ENCODE measurements around the gene EPHX1.
"Not testable (repeated sequence)": the region's sequence is repeated elsewhere in the genome, so short reads cannot be mapped to it uniquely, and the experiment has no call there.

Gene EPHX1

DNA sequence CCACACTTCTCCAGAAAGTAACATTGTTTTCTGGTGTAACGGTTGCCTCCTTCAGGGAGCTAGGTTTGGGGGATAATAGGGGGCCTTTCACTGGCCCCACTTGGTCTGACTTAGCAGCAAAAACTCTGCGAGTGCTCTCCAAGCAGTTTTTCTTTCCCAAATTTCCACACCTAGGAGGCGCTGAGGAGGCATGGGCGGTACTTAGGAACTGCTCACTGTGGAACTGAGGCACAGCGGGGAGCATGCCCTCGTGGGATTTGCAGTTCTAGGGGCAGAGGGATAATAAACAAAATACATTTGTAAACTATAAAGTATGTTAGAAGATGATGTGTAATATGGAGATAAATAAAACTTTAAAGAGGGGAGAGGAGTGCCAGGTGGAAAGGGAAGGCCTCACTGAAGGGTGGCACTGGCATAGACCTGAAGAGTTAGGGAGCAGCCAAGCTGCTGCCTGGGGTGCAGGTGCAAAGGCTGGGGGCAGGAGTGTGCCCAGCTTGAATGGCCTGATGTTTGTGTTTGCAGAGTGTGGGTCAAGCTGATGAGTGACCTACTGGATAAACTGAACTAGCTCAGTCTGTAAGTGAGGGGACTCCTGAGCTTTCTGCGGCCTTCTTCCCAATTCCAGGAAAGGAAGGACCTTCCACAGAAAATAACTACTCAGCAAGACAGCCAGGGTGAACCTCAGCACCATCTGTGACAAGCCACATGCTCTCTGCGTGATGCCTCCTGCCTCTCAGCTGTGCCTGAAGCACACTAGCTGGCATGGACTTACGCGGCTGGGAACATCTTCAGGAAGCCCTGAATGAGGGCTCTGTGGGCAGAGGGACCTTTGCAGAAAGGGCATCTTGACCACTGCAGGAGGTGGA lies 1.9 kb downstream of the EPHX1 start:
- TF ChIP-seq, protein P1, sequence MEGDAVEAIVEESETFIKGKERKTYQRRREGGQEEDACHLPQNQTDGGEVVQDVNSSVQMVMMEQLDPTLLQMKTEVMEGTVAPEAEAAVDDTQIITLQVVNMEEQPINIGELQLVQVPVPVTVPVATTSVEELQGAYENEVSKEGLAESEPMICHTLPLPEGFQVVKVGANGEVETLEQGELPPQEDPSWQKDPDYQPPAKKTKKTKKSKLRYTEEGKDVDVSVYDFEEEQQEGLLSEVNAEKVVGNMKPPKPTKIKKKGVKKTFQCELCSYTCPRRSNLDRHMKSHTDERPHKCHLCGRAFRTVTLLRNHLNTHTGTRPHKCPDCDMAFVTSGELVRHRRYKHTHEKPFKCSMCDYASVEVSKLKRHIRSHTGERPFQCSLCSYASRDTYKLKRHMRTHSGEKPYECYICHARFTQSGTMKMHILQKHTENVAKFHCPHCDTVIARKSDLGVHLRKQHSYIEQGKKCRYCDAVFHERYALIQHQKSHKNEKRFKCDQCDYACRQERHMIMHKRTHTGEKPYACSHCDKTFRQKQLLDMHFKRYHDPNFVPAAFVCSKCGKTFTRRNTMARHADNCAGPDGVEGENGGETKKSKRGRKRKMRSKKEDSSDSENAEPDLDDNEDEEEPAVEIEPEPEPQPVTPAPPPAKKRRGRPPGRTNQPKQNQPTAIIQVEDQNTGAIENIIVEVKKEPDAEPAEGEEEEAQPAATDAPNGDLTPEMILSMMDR (IDR thresholded peaks at IDR 0.05; ENCODE audit: low read depth, low read length), result peak; percentile 70
- no peak for DNase-seq (ENCODE audit: extremely low read depth, low read depth)

DNA sequence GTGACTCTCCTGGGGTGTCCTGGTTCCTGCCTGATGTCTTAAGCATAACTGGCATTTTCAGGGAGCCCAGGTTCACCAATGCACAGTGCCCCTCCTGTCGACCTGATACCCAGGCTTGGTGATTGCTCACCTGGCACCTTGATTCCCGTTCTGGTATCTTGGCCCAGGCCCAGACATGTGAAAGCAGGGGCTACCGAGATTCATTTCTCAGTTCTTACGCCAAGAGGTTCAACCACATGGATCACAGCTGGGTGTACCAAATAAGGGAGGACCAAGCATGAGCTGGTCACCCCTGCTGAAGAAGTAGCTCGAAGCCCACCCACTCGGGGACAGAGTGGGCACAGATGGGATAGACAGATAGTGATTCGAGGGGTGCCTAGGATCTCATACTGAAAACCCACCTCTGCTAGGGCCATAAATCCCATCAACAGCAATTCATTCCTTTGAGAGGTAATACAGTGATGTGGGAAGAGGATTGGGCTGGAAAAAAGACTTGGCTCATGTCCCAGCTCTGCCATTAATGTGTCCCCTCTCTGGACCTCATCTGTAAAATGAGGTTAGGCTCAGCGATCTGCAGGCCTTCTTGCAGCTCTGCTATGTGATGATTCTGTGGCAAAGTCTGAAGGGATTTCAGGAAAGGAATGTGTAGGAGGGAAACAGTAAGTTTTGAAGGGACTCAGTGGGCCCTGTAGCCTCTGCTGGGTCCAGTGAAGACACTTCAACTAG lies 2.7 kb downstream of the EPHX1 start:
- DNase-seq (ENCODE audit: extremely low read depth, low read depth), result no peak
- TF ChIP-seq, protein P1 (IDR thresholded peaks at IDR 0.05; ENCODE audit: low read depth, low read length), result no peak

DNA sequence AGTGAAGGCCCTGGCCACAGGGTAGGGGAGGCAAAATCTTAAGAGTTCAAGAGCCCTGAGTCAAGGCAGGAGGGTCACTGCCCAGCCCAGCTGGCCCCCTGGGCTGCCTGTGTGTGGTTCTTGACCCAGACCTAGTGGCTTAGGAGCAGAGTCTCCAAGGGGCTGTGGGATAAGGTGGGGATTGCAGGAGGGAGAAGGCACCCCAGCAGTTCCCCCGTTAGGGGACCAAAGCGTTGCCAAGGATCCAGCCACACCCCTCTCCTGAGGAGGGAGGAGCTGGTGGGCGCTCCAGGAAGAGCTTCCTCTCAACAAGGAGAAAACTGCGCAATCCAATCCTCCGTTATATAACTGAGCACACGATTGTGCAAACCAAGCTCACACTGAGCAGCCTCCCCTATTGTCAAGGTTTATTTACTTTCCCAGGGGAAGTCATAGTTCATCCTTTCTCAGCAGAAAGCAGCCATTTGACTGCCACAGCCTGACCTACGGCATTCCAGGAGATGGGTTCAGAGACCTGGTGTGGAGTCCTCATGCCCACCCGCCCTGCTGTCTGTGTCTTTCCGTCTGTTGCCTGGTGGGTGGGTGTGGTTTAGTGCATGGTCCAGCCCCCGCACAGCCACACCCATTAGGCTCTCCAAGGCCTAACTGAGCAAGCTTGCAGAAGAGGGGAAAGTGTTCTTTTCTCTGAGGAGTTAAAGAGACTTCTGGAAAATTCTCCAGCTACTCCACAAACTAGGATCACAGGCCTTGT lies 3.5 kb downstream of the EPHX1 start:
- TF ChIP-seq, protein P1 (IDR thresholded peaks at IDR 0.05; ENCODE audit: low read depth, low read length), result no peak
- DNase-seq (ENCODE audit: extremely low read depth, low read depth), result peak; percentile 72

- no peak for DNase-seq (ENCODE audit: extremely low read depth, low read depth)
- TF ChIP-seq, protein P1 (IDR thresholded peaks at IDR 0.05; ENCODE audit: low read depth, low read length), result no peak
These were observed 4.5 kb downstream of the EPHX1 start for GRCh38 chr1:225814381-225814780.

DNA sequence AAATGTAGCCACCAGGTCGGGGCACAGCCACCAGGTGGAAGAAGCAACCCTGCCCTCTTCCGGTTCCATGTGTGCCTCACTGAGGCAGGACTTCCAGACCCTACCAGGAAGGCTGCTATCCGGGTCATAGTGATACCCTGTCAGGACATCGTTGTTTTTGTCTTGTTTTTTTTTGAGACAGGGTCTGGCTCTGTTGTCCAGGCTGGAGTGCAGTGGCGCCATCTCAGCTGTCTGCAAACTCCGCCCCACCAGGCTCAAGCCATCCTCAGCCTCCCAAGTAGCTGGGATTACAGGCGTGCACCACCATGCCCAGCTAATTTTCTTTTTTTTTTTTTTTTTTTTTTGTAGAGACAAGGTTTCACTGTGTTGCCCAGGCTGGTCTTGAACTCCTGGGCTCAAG lies 5.2 kb downstream of the EPHX1 start:
- DNase-seq (ENCODE audit: extremely low read depth, low read depth), result not testable (repeated sequence)

DNA sequence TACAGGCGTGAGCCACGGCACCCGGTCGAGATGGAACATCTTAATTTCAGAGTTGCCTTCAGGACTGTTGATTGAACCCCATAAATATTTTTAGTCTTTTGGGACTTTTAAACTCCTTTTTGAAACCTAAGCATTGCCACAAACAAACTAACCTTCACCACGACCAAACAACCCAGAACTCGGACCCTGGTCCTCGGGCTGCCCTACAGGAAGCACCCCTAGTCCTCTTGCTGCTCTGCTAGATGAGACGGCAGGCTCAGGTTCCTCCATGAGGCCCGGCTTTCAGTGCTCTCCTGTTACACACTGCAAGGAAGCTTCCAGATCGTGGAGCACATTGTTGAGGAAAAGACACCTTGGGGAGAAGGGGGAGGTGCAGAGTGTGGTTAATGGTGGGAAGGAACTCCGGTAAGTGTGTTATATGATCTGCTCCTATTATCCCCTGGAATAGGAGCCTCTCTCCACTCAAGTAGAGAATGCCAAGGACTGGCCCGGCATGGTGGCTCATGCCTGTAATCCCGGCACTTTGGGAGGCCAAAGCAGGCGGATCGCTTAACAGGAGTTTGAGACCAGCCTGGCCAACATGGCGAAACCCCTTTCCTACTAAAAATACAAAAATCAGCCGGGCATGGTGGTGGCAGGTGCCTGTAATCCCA lies 5.7 kb downstream of the EPHX1 start:
- DNase-seq (ENCODE audit: extremely low read depth, low read depth), result no peak

More for the DNA sequence above, 5.7 kb downstream of the EPHX1 start:
- TF ChIP-seq, protein P1 (IDR thresholded peaks at IDR 0.05; ENCODE audit: low read depth, low read length), result no peak
